Heart right ventricle (tissue), 16 donors: ENCODE results near the gene TRMT10A. TPM values are rescaled to one million over a fixed set of nuclear protein-coding genes. Genes with fewer than 3 reads are reported as not detected.

Experiments
- ATAC-seq, 8 donors: fragments of 200-7000 bp; cut with Tn5 transposase; one replicate each; pipeline ENCODE4 v1.9.1; 2020; ENCODE audit warnings: mild to moderate bottlenecking in 8 of 8, moderate library complexity in 8 of 8, moderate number of reproducible peaks in 1 of 8
- DNase-seq, 2 donors: peaks; one replicate each; pipeline ENCODE4 v3.0.0-alpha.2; 2020
- H3K27ac ChIP-seq, 10 donors: fragments of 200-600 bp; sonication (generic) in 2 of 10; one replicate each; pipeline versions ENCODE4 v1.5.0 to v1.8.0; 2020 to 2022; ENCODE audit warnings: mild to moderate bottlenecking in 3 of 10
- H3K27me3 ChIP-seq, 7 donors: fragments of 200-600 bp; one replicate each; pipeline ENCODE4 v1.8.0; 2021 to 2022; ENCODE audit warnings: mild to moderate bottlenecking in 2 of 7
- H3K36me3 ChIP-seq, 9 donors: fragments of 200-600 bp; sonication (generic) in 1 of 9; one replicate each; pipeline versions ENCODE4 v1.5.0 to v1.8.0; 2020 to 2022; ENCODE audit warnings: mild to moderate bottlenecking in 2 of 9
- H3K4me1 ChIP-seq, 9 donors: fragments of 200-600 bp; sonication (generic) in 1 of 9; one replicate each; pipeline versions ENCODE4 v1.5.0 to v1.8.0; 2020 to 2022; ENCODE audit warnings: mild to moderate bottlenecking in 4 of 9
- H3K4me3 ChIP-seq, 10 donors: fragments of 200-600 bp; sonication (generic) in 2 of 10; one replicate each; pipeline versions ENCODE4 v1.5.0 to v1.8.0; 2020 to 2022; ENCODE audit warnings: mild to moderate bottlenecking in 7 of 10, moderate library complexity in 2 of 10
- H3K9me3 ChIP-seq, 11 donors: fragments of 200-600 bp in 10 of 11; sonication (generic) in 2 of 11; one replicate each; pipeline versions ENCODE4 v1.5.0 to v1.8.0; 2013 to 2022; ENCODE audit warnings: mild to moderate bottlenecking in 2 of 11, control low read depth in 1 of 11, moderate library complexity in 1 of 11
- CTCF ChIP-seq, 9 donors: fragments of 200-600 bp; sonication (generic) in 2 of 9; IDR thresholded peaks; one replicate each; pipeline versions ENCODE4 v1.5.0 to v1.8.0; 2021 to 2022; ENCODE audit warnings: antibody characterized with exemption in 9 of 9, mild to moderate bottlenecking in 5 of 9, moderate library complexity in 1 of 9
- WGBS, 2 donors: extraction: QIAGEN DNeasy Blood & Tissue Kit; methylation state at CpG; one replicate each; pipeline ENCODE4 v1.1.7; 2013; ENCODE audit warnings: inconsistent platforms in 1 of 2; 5-methylcytosine and 5-hydroxymethylcytosine counted together
- intact Hi-C, 10 donors: fragments of 100-400 bp; cut with DNase I; formaldehyde crosslinking; loops; one replicate each; pipeline versions ENCODE4 v1.11.1 to v1.14.2; 2022
- polyA plus RNA-seq, 2 donors: library from polyadenylated mRNA; stranded (reverse); fragments of 200-250 nt; gene quantifications; one replicate each; pipeline ENCODE4 v1.2.3, GENCODE V29; 2013
- total RNA-seq, 10 donors: library from RNA; stranded (reverse); fragmentation: NEBNext Ultra II Directional in 3 of 10; extraction: Animal tissue kit (Norgen Biotek cat#: 25700) in 3 of 10; gene quantifications; one replicate each; pipeline versions ENCODE4 v1.2.1 to v1.2.4, GENCODE V29; 2021 to 2023
- donor health status: Arrhythmogenic right ventricular cardiomyopathy.
- donor health status: ischemic (EF 13 %, LVEDD 7.1; RV severe dilation, severe dysfunction).
- donor health status: healthy with polysubstance abuse.
- donor health status: DM: no; HTN: yes; CAD: no.
- donor health status: DM: no; HTN: no; CAD: no.
- donor health status: ischemic (EF 25% LVEDD 6.9; RV normal size, moderate dysfunction).
- donor health status: ischemic (EF 25% LVEDD 5.7; RV mildly dilated, moderate dysfunction).
- donor health status: healthy.
- donor health status: DM: yes; HTN: yes; CAD: no.
- donor health status: Ischemic cardiomyopathy.
- donor health status: ischemic (EF 35%, LVEDD 5.7; RV mildly dilated, moderate dysfunction).
- donor health status: nonischemic (EF 11% LVEDD 7.7; RV severe dilation, severe dysfunction).
- donor health status: DM: yes; HTN: yes; CAD: no.
- donor health status: PGD.
- donor health status: ischemic (EF 29% LVEDD 5.4; RV normal size, mild dysfunction).
- donor health status: nonischemic (EF 23%, LVEDD 6.1; RV moderate dilation, normal function).

The TRMT10A gene
- total and polyA plus RNA-seq, 12 donors: 1.9 to 5.0 (median 3.9) TPM

- ATAC-seq (no peak), DNase-seq (no peak)
- Histone ChIP-seq H3K27me3 (peaks cover 0 to 3% (median 0%) of the 10 kb centered on the region in 7 donors), H3K4me3 (no peak within 1 kb of the TSS), H3K27ac (no peak within 1 kb of the TSS), H3K4me1 (no peaks in the 10 kb centered on the region), H3K9me3 (peaks cover 0 to 5% (median 0%) of the 10 kb centered on the region in 11 donors), H3K36me3 (no peaks in the 10 kb centered on the region)
- TF ChIP-seq CTCF (IDR thresholded peaks at IDR 0.05): no peak
- intact Hi-C loops: no loop called here
- 74 to 75% methylated on average over 4 of the region's 4 CpGs for WGBS, 2 donors
These were observed 53.1 kb downstream of the TRMT10A start, which contains the start of gene C4orf17 for GRCh38 chr4:99510721-99511120. C4orf17 (plus strand) TSS chr4:99511021; CDS start chr4:99513082, 2,061 bp downstream.

- Histone ChIP-seq H3K36me3 (no peaks in the 10 kb centered on the region), H3K4me3 (no peak overlapping the region), H3K27ac (no peak overlapping the region), H3K4me1 (no peaks in the 10 kb centered on the region), H3K9me3 (peaks cover 0 to 6% (median 0%) of the 10 kb centered on the region in 11 donors), H3K27me3 (no peaks in the 10 kb centered on the region)
- TF ChIP-seq CTCF (IDR thresholded peaks at IDR 0.05): no peak
- DNase-seq (no peak), ATAC-seq (no peak)
- intact Hi-C loops: no loop called here
These were observed 56.1 kb downstream of the TRMT10A start for GRCh38 chr4:99507762-99508161.

GRCh38 chr4:99507349-99507748 is 56.5 kb downstream of the TRMT10A start:
- Histone ChIP-seq H3K27ac (no peak overlapping the region), H3K4me3 (no peak overlapping the region), H3K36me3 (no peaks in the 10 kb centered on the region), H3K27me3 (no peaks in the 10 kb centered on the region), H3K9me3 (peaks cover 0 to 6% (median 0%) of the 10 kb centered on the region in 11 donors), H3K4me1 (no peaks in the 10 kb centered on the region)
- intact Hi-C loops: no loop called here
- WGBS, 2 donors: 69 to 78% methylated on average over 1 of the region's 1 CpG
- no peak for TF ChIP-seq CTCF (IDR thresholded peaks at IDR 0.05)
- DNase-seq (no peak), ATAC-seq (no peak)

GRCh38 chr4:99506781-99507180 is 57.1 kb downstream of the TRMT10A start:
- 36 to 72% methylated on average over 2 of the region's 2 CpGs for WGBS, 2 donors
- DNase-seq (no peak), ATAC-seq (no peak)
- TF ChIP-seq CTCF (IDR thresholded peaks at IDR 0.05): no peak
- Histone ChIP-seq H3K27me3 (no peaks in the 10 kb centered on the region), H3K4me1 (no peaks in the 10 kb centered on the region), H3K36me3 (no peaks in the 10 kb centered on the region), H3K9me3 (peaks cover 0 to 6% (median 0%) of the 10 kb centered on the region in 11 donors), H3K27ac (no peak overlapping the region), H3K4me3 (no peak overlapping the region)
- intact Hi-C loops: no loop called here
